NK-92 (cell line): Measurements from ENCODE around the gene TCOF1.

Experiments used
- DNase-seq: peaks from one replicate; lab custom pipeline; 2025; ENCODE audit not compliant: unreplicated experiment; lab: John Stamatoyannopoulos, UW

Gene TCOF1

DNA sequence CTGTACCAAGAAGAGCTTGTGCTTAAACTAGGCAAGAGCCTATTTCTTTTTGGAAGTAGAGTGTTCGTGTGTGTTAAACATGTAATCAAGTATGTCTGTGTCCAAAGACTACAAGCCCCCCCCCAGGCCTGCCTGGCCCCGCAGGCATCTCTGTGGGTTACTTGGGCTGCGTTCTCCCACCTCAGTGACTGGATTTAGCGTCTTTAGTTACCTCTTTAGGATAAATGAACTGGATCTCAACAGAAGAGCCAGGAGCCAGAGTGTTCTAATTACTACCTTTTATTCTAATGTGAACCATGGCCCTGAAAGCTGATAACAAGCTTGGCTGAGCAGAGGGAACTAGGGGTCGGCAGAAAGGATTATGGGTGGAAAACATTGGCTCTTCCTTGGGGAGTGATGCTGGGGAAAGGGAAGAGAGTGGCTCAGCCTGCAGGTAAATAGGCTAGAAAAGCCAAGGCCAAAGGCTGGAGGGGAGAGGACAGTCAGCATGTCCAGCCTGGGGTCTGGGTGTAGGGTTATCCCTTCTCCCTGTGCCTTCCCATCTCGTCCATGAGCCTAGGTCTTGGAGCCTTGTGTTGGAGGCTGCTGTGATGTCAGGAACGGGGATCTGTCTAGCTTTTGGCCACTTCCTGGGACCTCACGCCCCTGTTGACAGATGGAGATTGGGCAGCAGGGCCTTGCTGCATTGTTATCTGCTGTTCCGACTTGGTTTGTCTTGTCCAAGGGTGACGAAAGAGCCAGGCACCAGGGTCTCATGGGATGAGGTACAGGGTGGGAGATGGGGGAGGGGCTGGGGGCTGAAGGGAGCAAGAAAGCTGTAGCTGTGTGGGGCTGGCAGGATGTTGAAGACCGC, 44.1 kb downstream of the TCOF1 start:
- DNase-seq: no peak

- DNase-seq: no peak
Observed at GRCh38 chr5:150402229-150402773, 44.8 kb downstream of the TCOF1 start.

- no peak for DNase-seq
Observed at GRCh38 chr5:150402901-150403342, 45.4 kb downstream of the TCOF1 start.

DNA sequence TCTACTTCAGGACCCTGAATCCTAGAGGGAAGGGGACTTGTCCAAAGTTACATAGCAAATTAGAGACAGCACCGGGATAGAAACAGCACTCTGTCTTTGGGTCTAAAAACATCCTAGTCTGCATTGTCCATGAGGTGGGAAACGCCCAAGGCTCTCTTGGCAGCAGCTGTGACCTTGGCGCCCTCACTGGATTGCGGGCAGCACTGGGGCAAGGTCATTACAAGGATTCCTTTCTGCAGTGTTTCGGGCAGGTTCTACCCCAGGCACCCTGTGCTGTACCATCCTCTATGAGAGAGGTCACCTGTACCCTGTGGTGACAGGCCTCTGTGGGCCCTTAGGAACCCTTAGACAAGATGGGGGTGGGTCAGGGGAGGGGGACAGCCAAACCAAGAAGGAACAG, 46.6 kb downstream of the TCOF1 start:
- DNase-seq: no peak

GRCh38 chr5:150404535-150404934, 47.0 kb downstream of the TCOF1 start:
- DNase-seq: no peak

- no peak for DNase-seq
Observed at GRCh38 chr5:150404941-150405816, 47.7 kb downstream of the TCOF1 start.

- no peak for DNase-seq
Observed at GRCh38 chr5:150406103-150406722, 48.7 kb downstream of the TCOF1 start.

DNA sequence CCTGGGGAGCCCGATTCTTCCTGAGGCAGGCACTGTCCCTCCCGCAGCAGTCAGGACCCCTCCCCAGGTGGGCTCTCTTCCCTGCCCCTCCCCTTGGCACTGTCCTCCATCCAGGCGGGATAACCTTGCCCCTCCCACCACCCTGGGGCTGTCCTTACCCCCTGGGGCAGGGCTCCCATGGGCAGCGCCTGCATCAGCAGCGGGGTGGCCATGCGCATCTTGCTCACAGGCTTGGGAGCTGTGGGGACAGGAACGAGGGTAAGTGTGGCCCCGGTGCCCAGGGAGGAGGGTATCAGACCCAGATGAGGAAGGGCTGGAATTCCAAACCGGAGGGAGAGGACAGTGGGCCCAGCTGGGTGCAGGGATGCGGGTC, 49.2 kb downstream of the TCOF1 start:
- DNase-seq: no peak

DNA sequence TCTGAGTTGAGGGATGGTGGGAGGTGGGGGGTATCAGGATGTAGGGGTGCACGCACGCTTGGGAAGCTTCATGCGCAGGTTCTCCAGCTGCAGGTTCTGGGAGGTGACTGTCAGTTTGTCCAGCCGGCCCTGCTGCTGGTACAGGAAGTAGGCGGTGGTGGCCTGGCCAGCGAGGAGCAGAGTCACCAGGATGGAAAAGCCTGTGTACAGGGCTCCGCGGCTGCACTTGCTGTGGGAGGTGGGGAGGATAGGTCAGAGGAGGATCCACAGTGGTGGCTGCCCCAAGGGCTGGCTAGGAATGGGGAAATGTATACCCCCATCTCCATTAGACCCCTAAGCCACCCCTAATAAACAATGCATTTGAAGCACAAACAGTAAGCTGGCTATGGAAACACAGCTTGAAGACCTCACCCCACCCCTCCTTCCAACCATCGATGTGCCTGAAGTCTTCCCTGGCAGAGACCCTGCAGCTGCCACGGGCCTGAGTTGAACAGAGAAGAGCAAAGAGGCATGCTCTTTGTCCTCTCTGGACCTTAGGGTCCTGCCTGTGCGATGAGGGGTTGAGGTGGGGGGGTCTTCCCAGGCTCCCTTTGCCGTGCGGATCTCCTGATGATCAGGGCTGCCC, 49.7 kb downstream of the TCOF1 start:
- DNase-seq: no peak

DNA sequence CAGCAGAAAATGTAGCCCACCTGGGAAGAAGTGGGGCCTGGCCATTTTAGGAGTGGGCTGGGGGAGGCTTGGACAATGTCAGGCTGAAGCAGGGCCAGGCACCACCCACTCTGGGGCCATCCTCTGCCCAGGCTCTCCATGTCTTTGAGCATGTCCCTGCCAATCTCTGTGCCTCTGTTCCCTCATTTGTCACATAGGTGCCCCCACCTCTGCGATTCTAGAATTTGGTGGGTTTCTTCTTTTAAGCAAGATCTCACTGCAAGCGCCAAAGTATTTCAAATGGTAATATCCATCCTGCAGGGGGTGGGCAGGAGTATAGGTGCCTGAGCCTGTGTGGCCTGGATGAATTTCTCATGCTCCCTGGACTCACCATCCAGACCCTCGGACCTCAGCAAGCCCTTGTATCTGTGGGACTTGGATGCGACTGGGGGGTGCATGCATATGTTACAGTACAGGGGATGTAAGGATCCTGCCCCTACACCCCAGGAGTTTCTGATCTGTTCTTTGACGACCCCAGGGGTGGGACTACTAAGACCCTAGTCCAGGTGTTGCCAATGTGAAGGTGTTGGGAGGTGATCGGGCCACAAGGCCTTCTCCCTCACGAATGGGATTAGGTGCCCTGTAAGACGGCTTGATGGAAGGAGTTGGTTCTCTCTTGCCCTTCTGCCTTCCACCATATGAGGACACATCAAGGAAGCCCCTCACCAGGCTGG, 50.9 kb downstream of the TCOF1 start:
- DNase-seq: no peak

- no peak for DNase-seq
Observed at GRCh38 chr5:150409638-150410523, 52.4 kb downstream of the TCOF1 start.

DNA sequence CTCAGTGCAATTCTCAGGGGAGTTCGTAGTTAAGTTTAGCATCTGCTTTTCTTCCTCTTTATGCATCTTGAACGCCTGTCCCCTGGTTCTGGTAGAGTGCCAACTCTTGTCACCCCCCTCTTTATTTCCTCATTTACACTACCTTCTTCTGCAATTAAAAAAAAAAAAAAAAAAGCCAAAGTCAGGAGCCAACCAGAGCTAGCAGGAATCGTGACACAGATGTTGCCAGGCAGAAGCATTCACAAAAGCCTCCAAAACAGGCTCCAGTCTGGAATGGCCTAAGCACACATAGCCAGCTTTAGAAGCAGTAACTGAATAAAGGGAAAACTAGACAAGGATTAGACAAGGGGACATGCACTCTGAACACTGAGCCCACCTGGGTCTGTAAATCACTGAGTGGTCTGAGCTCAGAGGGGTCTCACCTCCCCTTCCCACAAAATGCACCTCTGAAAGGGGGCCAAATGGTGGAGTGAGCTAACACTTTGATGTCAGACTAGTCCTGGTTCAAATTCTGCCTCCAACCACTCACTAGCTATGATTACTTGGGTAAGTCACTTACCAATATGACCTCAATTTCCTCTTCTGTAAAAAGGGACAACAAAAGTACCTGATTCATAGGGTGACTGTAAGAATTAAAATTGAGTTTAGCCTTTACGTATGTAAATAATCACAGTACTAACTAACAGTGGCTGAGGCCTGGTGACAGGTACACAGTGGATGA, 53.2 kb downstream of the TCOF1 start:
- no peak for DNase-seq

DNA sequence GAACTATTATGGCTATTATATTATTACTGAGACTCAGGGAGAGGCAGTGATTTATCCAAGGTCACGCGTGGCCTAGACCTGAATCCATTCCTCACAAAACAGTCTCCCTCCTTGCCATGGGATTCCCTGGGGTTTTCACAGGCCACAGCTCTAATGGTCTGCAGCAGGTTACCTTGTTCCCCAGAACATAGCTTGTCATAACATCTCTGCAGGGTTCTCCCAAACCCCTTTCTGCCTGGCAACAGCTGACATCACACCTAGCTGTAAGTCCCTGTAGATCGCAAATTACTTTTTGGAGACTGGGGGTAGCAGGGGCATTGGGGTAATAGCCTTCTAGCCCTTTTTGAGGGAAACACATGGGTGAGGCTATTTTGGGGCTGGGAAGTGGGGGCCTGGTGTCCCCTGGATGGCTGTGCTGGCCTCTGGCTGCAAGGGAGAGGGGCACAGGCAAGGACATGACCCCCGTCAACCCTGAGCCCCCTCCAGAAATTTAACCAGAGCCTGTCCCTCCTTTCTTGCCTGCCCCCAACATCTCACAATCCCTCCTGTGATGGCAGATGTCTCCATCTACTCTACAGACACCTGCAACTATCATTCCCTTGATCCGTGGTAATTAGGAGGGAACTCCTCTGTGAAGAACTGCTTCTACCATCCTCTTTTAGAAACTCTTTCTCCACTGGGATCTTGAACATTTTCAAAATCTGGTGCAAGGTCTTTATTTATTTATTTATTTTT, 53.9 kb downstream of the TCOF1 start:
- DNase-seq: no peak

DNA sequence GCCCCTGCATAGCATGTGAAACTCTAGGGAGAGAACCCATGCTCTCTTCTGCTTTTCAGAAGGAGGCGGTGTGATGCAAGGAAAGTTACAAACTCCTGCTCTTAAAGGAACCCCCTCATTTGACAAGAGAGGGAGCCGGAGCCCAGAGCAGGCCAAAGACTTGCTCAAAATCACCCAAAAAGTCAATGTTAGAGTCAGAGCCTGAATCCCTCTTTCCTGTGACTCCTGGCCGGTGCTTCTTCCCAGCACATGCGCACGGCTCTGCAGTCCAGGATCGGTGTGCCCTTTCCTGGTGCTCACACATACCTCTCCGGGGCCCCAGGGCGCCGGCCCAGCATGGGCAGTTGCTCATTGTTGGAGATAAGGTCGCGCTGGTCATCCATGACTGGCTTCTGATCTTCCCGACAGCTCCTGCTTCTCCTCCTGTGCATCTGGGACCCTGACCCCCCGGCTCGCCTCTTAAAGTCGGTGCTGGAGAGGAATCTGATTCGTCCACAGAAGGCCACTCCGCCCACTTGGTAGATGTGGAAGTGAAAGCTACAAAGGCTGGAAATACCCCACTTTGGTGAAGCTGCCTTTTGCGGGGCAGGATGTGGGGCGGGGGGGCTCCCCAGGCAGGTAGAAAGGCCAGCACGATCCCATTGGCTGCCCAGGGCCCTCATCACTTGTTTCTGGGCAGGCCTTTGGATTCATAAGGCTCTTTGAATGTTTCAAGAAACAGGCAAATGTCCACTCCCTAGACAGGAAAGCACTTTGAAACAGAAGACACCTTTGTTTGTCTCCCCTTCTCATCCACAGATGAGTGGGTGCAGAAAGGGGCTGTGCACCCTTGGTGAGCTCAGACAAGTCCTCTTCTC, 55.0 kb downstream of the TCOF1 start, which contains the start of gene CD74:
CD74 (minus strand) TSS at position 592 of the 857 bp plus-strand sequence; CDS start at position 431, 161 bp downstream.
- peak; percentile 68 for DNase-seq

DNA sequence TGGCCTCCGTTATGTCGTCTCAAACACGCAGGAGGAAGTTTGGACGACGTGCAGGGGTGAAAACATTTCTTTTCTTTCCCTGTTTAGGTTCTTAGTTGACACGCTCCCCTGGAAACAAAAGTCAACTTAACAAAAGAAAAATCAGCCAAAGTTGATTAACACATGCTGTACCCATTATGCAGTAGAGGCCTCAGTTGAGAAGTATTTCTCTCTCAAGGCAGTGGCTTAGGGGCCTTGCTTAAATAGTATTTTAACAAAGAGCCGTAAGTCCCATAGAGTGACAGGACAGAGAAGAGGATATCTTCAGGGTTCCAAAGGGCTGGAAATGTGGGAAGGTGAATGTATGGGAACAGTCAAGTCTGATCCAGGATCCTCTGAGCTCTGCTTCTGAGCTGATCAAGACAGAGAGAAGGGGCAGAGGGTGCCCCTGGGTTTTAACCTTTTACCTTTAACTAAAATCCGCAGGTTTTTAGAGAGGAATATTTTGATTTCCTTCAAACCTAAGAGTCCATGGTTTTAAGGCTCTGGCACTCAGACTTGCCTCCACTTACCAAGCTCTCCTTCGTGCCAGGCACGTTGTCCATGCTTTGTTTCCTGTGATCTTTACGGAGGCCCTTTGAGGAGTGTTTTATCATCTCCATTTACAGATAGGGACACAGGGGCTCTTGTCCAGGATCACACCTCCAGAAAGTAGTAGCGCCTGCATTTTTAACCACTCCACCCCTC, 55.8 kb downstream of the TCOF1 start:
- no peak for DNase-seq
